OCI-LY1 (cell line): Measurements from ENCODE around the gene TMLHE.
A peak's percentile ranks its signal among the peaks of the same experiment; 100 is the strongest.
"Not testable (repeated sequence)": the region's sequence is repeated elsewhere in the genome, so short reads cannot be mapped to it uniquely, and the experiment has no call there.

Experiments used
- H2AFZ ChIP-seq: fragments of 200-600 bp; sonication (generic), shearing (Covaris generic); 2 replicates; pipeline ENCODE4 v1.6.0; 2014; ENCODE audit warnings: antibody characterized with exemption, mild to moderate bottlenecking, low read length
- H3F3A ChIP-seq: fragments of 200-600 bp; sonication (generic), shearing (Covaris generic); 2 replicates; pipeline ENCODE4 v1.6.0; 2014; ENCODE audit warnings: mild to moderate bottlenecking, antibody characterized with exemption, low read length, moderate library complexity; ENCODE audit not compliant: insufficient read depth
- H3K27ac ChIP-seq: fragments of 200-600 bp; sonication (generic); 2 replicates; pipeline ENCODE4 v1.5.1; 2014; ENCODE audit warnings: low read length, mixed run types, mild to moderate bottlenecking, low read depth; ENCODE audit not compliant: poor library complexity, severe bottlenecking
- H3K27me3 ChIP-seq: fragments of 200-600 bp; sonication (generic); 2 replicates; pipeline ENCODE4 v1.6.0; 2014; ENCODE audit warnings: antibody characterized with exemption, mild to moderate bottlenecking, low read length, moderate library complexity; ENCODE audit not compliant: insufficient read depth
- H3K36me3 ChIP-seq: fragments of 200-600 bp; sonication (generic); 2 replicates; pipeline ENCODE4 v1.6.1; 2014; ENCODE audit warnings: mild to moderate bottlenecking, antibody characterized with exemption, low read length, moderate library complexity, mixed read lengths; ENCODE audit not compliant: insufficient read depth
- H3K4me1 ChIP-seq: fragments of 200-600 bp; sonication (generic); 2 replicates; pipeline ENCODE4 v1.5.1; 2014; ENCODE audit warnings: mild to moderate bottlenecking, low read length, moderate library complexity; ENCODE audit not compliant: insufficient read depth, severe bottlenecking
- H3K4me2 ChIP-seq: fragments of 200-600 bp; sonication (generic), shearing (Covaris generic); 2 replicates; pipeline ENCODE4 v1.6.1; 2014; ENCODE audit warnings: low read length
- H3K4me3 ChIP-seq: fragments of 200-600 bp; sonication (generic); 2 replicates; pipeline ENCODE4 v1.5.1; 2014; ENCODE audit warnings: low read length, low read depth, mild to moderate bottlenecking, mixed read lengths; ENCODE audit not compliant: poor library complexity, severe bottlenecking
- H3K79me2 ChIP-seq: fragments of 200-600 bp; shearing (Covaris generic); 2 replicates; pipeline ENCODE4 v1.6.1; 2016; ENCODE audit warnings: mixed run types, low read length, mixed read lengths; ENCODE audit not compliant: insufficient read depth
- H3K9ac ChIP-seq: fragments of 200-600 bp; sonication (generic), shearing (Covaris generic); 2 replicates; pipeline ENCODE4 v1.6.1; 2014; ENCODE audit warnings: mild to moderate bottlenecking, low read length, mixed read lengths
- H3K9me2 ChIP-seq: fragments of 200-600 bp; sonication (generic), shearing (Covaris generic); 2 replicates; pipeline ENCODE4 v1.6.1; 2014; ENCODE audit warnings: low read depth, mild to moderate bottlenecking, low read length, mixed read lengths
- H3K9me3 ChIP-seq: fragments of 200-600 bp; shearing (Covaris generic); 2 replicates; pipeline ENCODE4 v1.6.1; 2014; ENCODE audit warnings: low read length, mixed read lengths
- H4K20me1 ChIP-seq: fragments of 200-600 bp; sonication (generic), shearing (Covaris generic); 2 replicates; pipeline ENCODE4 v1.6.0; 2016; ENCODE audit warnings: mild to moderate bottlenecking, low read length; ENCODE audit not compliant: insufficient read depth
- EZH2 ChIP-seq: fragments of 200-600 bp; sonication (generic), shearing (Covaris generic); IDR thresholded peaks from 2 replicates; pipeline ENCODE4 v1.8.0; 2017; ENCODE audit warnings: borderline replicate concordance, mixed run types, mild to moderate bottlenecking, antibody characterized with exemption, low read length, moderate library complexity, mixed read lengths
- TF ChIP-seq, protein P1 (sequence below): fragments of 200-600 bp; sonication (generic), shearing (Covaris generic); IDR thresholded peaks from 2 replicates; pipeline ENCODE4 v1.5.1; 2017; ENCODE audit warnings: mild to moderate bottlenecking, antibody characterized with exemption, low read length, moderate library complexity, mixed read lengths

Gene TMLHE

DNA sequence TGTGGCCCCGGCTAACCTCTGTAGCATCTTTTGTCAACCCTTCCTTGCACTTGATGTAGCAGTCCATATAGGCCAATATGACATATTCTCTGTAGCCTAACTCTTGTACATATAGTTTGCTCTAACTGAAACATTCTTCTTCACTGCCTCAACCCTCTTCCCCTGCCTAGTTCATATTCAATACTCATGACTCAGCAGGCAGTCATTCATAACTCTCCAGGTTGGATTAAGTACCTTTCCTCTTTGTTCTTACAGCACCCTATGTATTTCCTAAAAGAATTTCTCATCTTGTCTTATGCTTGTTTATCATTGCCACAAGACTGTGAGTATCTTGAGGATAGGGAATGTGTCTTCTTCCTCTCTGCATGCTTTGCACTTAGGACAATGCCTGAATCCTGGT lies 76.9 kb downstream of the TMLHE start:
- no peaks in the 10 kb centered on the region for H3K9me3 ChIP-seq
- no peaks in the 10 kb centered on the region for H4K20me1 ChIP-seq
- no peak for TF ChIP-seq EZH2
- TF ChIP-seq, protein P1, sequence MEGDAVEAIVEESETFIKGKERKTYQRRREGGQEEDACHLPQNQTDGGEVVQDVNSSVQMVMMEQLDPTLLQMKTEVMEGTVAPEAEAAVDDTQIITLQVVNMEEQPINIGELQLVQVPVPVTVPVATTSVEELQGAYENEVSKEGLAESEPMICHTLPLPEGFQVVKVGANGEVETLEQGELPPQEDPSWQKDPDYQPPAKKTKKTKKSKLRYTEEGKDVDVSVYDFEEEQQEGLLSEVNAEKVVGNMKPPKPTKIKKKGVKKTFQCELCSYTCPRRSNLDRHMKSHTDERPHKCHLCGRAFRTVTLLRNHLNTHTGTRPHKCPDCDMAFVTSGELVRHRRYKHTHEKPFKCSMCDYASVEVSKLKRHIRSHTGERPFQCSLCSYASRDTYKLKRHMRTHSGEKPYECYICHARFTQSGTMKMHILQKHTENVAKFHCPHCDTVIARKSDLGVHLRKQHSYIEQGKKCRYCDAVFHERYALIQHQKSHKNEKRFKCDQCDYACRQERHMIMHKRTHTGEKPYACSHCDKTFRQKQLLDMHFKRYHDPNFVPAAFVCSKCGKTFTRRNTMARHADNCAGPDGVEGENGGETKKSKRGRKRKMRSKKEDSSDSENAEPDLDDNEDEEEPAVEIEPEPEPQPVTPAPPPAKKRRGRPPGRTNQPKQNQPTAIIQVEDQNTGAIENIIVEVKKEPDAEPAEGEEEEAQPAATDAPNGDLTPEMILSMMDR, result no peak
- H3K9me2 ChIP-seq, result no peaks in the 10 kb centered on the region
- H3F3A ChIP-seq, result no peaks in the 10 kb centered on the region
- no peaks in the 10 kb centered on the region for H3K4me1 ChIP-seq
- H3K27ac ChIP-seq, result no peak overlapping the region
- H3K4me3 ChIP-seq, result no peak overlapping the region
- H2AFZ ChIP-seq, result no peak overlapping the region
- H3K36me3 ChIP-seq, result no peaks in the 10 kb centered on the region
- H3K4me2 ChIP-seq, result no peak overlapping the region
- no peaks in the 10 kb centered on the region for H3K79me2 ChIP-seq
- H3K27me3 ChIP-seq, result no peaks in the 10 kb centered on the region
- H3K9ac ChIP-seq, result no peak overlapping the region

DNA sequence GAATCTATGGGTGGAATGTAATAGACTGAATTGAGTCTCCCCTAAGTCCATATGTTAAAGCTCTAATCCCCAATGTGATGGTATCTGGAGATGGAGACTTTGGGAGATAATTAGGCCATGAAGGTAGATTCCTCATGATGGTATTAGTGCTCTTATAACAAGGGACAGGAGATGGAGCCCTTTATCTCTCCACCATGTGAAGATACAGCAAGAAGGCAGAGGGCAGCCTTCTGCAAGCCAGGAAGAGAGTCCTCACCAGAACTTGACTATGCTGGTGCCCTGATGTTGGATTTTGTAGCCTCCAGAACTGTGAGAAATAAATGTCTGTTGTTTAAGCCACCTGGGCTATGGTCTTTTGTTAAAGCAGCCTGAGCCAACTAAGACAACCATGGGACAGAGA lies 78.0 kb downstream of the TMLHE start:
- no peaks in the 10 kb centered on the region for H3K9me3 ChIP-seq
- no peaks in the 10 kb centered on the region for H3K79me2 ChIP-seq
- no peak overlapping the region for H3K4me2 ChIP-seq
- no peak for TF ChIP-seq EZH2
- TF ChIP-seq, protein P1, result peak; percentile 17; the same call in 1 of the 2 replicates
- no peaks in the 10 kb centered on the region for H3K4me1 ChIP-seq
- no peak overlapping the region for H3K4me3 ChIP-seq
- H4K20me1 ChIP-seq, result no peaks in the 10 kb centered on the region
- no peaks in the 10 kb centered on the region for H3F3A ChIP-seq
- H3K9ac ChIP-seq, result no peak overlapping the region
- no peaks in the 10 kb centered on the region for H3K36me3 ChIP-seq
- no peak overlapping the region for H3K27ac ChIP-seq
- H2AFZ ChIP-seq, result no peak overlapping the region
- no peaks in the 10 kb centered on the region for H3K9me2 ChIP-seq
- no peaks in the 10 kb centered on the region for H3K27me3 ChIP-seq

DNA sequence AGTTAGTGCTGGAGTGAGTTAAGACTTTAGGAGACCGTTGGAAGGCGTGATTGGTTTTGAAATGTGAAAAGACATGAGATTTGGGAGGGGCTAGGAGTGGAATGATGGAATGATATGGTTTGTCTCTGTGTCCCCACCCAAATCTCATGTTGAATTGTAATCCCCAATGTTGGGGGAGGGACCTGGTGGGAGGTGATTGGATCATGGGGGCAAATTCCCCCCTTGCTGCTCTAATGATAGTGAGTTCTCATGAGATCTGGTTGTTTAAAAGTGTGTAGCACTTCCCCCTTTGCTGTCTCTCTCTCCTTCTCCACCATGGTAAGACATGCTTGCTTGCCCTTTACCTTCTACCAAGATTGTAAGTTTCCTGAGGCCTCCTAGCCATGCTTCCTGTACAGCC lies 85.7 kb downstream of the TMLHE start:
- H3K36me3 ChIP-seq, result peaks cover 13% of the 10 kb centered on the region; the same call in 1 of the 2 replicates
- not testable (repeated sequence) for H3K9me3 ChIP-seq, H3K9me2 ChIP-seq, H3K27me3 ChIP-seq, H3K4me3 ChIP-seq, H3K9ac ChIP-seq, H3K4me1 ChIP-seq, H3F3A ChIP-seq, H3K79me2 ChIP-seq, H3K27ac ChIP-seq, H3K4me2 ChIP-seq, H4K20me1 ChIP-seq, H2AFZ ChIP-seq

DNA sequence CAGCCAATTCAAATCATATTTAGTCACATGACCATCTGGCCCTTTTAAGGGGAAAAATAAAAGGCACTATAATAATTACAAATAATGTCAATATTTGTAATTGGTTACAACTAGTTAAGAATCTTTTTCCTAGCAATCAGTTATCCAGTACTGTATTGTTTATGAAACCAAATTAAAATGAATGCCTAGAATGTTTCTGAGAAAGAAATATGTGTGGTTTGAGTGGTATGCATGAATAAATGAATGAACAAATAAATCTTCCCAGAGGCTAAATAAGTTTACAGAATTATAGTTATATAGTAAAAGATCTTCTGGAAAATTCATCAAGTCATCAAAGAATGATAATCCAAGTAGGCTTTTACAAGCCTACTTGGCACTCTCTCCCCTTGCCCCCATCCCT lies 98.5 kb downstream of the TMLHE start:
- H3K36me3 ChIP-seq, result peaks cover 6% of the 10 kb centered on the region; the same call in 1 of the 2 replicates
- H4K20me1 ChIP-seq, result no peaks in the 10 kb centered on the region
- no peaks in the 10 kb centered on the region for H3K9me3 ChIP-seq
- no peaks in the 10 kb centered on the region for H3K4me1 ChIP-seq
- H3K9ac ChIP-seq, result no peak overlapping the region
- H3K79me2 ChIP-seq, result no peaks in the 10 kb centered on the region
- no peaks in the 10 kb centered on the region for H3K27me3 ChIP-seq
- no peak overlapping the region for H3K4me3 ChIP-seq
- H2AFZ ChIP-seq, result no peak overlapping the region
- H3K4me2 ChIP-seq, result no peak overlapping the region
- H3F3A ChIP-seq, result no peaks in the 10 kb centered on the region
- no peak overlapping the region for H3K27ac ChIP-seq
- no peaks in the 10 kb centered on the region for H3K9me2 ChIP-seq
- TF ChIP-seq EZH2, result no peak
- TF ChIP-seq, protein P1, result no peak
